Activated B cell treated with CpG ODN at 0.5 μM for 24 hours (primary cell): Measurements from ENCODE around the gene FAM98C. TPM values are rescaled to one million over a fixed set of nuclear protein-coding genes. Genes with fewer than 3 reads are reported as not detected.
"Not testable (repeated sequence)": the region's sequence is repeated elsewhere in the genome, so short reads cannot be mapped to it uniquely, and the experiment has no call there.

Source experiments
- ATAC-seq: fragments of 200-7000 bp; cut with Tn5 transposase; one replicate; pipeline ENCODE4 v1.10.0; 2021; ENCODE audit warnings: low read depth, mild to moderate bottlenecking, moderate library complexity
- CTCF ChIA-PET: fragments of 350-600 bp; sonication (Branson Sonifier 250); formaldehyde crosslinking; loops from one replicate; lab custom pipeline; 2021; ENCODE audit warnings: antibody characterized with exemption; lab: Charles Lee
- POLR2A ChIA-PET: fragments of 350-600 bp; sonication (Branson Sonifier 250); formaldehyde crosslinking; loops from one replicate; lab custom pipeline; 2021; ENCODE audit warnings: antibody characterized with exemption; lab: Charles Lee
- DNase-seq: peaks from one replicate; pipeline ENCODE4 v3.0.0; 2022
- H3K27ac Mint-ChIP-seq: one replicate; pipeline ENCODE4 v1.8.0; 2020; ENCODE audit warnings: mixed read lengths
- H3K27me3 Mint-ChIP-seq: one replicate; pipeline ENCODE4 v1.8.0; 2021; ENCODE audit warnings: mixed read lengths
- H3K36me3 Mint-ChIP-seq: one replicate; pipeline ENCODE4 v1.8.0; 2021; ENCODE audit warnings: low read depth, mixed read lengths
- H3K4me1 Mint-ChIP-seq: one replicate; pipeline ENCODE4 v1.8.0; 2021; ENCODE audit warnings: mixed read lengths
- H3K4me3 Mint-ChIP-seq: one replicate; pipeline ENCODE4 v1.8.0; 2020; ENCODE audit warnings: mild to moderate bottlenecking, mixed read lengths
- H3K9me3 Mint-ChIP-seq: one replicate; pipeline ENCODE4 v1.8.0; 2020; ENCODE audit warnings: mixed read lengths
- intact Hi-C: fragments of 100-400 bp; cut with micrococcal nuclease; formaldehyde crosslinking; loops from one replicate; pipeline ENCODE4 v1.15.1; 2024
- total RNA-seq: library from RNA; stranded (reverse); gene quantifications from 2 replicates; pipeline ENCODE4 v1.2.3, GENCODE V29; 2022
- TF ChIP-seq, protein P1 (sequence below): fragments of 200-600 bp; IDR thresholded peaks from one replicate; pipeline ENCODE4 v1.8.0; 2022; ENCODE audit warnings: antibody characterized with exemption, mild to moderate bottlenecking

FAM98C gene
- total RNA-seq, 1 donor from 2014 or later: 40.0 TPM

DNA sequence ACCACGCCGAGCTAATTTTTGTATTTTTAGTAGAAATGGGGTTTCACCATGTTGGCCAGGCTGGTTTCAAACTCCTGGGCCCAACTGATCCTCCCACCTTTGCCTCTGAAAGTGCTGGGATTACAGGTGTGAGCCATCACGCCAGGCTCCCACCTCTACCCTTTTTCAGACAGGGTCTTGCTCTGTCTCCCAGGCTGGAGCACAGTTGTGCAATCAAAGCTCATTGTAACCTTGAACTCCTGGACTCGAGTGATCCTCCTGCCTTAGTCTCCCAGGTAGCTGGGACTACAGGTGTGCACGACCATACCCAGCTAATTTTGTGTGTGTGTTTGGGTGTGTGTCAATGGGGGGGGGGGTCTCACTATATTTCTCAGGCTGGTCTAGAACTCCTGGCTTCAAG, 21.4 kb downstream of the FAM98C start:
- TF ChIP-seq, protein P1, sequence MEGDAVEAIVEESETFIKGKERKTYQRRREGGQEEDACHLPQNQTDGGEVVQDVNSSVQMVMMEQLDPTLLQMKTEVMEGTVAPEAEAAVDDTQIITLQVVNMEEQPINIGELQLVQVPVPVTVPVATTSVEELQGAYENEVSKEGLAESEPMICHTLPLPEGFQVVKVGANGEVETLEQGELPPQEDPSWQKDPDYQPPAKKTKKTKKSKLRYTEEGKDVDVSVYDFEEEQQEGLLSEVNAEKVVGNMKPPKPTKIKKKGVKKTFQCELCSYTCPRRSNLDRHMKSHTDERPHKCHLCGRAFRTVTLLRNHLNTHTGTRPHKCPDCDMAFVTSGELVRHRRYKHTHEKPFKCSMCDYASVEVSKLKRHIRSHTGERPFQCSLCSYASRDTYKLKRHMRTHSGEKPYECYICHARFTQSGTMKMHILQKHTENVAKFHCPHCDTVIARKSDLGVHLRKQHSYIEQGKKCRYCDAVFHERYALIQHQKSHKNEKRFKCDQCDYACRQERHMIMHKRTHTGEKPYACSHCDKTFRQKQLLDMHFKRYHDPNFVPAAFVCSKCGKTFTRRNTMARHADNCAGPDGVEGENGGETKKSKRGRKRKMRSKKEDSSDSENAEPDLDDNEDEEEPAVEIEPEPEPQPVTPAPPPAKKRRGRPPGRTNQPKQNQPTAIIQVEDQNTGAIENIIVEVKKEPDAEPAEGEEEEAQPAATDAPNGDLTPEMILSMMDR: no peak
- POLR2A ChIA-PET: interaction anchor here (0.7 to 1.7 kb wide), 3 partner anchors 15 to 508 kb away, joined by 3 to 6 read pairs (median 4); partner anchors contain the start of gene FAM98C
- ATAC-seq: no peak

DNA sequence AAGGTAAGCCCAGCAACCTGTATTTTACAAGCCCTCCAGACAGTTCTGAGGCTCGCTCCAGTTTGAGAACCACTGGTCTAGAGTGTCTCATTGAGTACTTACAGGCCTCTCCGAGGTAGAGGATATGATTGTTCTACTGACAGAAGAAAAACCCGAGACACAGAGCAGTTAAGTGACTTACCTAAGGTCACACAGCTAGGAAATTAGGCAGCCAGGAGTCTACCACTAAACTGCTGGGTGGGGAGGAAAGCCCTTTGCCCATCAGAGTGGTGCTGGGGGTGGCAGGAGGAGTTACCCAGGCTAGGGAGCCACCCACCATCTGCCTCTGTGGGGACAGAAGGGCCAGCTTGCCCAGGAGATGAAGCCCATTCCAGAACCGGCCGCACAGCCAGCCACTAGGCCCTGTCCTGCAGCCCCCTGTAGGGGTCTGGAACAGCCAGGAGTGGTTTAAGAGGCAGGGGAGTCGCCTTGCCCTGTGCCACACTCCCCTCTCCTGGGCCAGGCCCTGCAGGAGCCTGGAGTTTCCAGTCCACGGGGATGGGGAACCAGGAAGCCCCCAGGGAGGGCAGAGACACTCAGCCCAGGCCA, 22.4 kb downstream of the FAM98C start:
- Mint-ChIP-seq H3K27ac (no peak overlapping the region), H3K4me1 (peaks cover 39% of the 10 kb centered on the region), H3K9me3 (no peaks in the 10 kb centered on the region), H3K27me3 (no peaks in the 10 kb centered on the region), H3K4me3 (peak overlapping the region; percentile 74), H3K36me3 (no peaks in the 10 kb centered on the region)
- POLR2A ChIA-PET: interaction anchor here (0.6 to 4.2 kb wide), 9 partner anchors 8 to 509 kb away, joined by 3 to 31 read pairs (median 4); partner anchors contain the start of genes ACTN4, EIF3K, FAM98C and MAP4K1
- TF ChIP-seq, protein P1: no peak
- ATAC-seq (no peak), DNase-seq (no peak)
- CTCF ChIA-PET: interaction anchor here (0.6 to 3.8 kb wide), 2 partner anchors 21 to 190 kb away, joined by 3 to 29 read pairs; partner anchors contain the start of gene FAM98C
- intact Hi-C loops: loop anchor here (5.0 kb wide), 1 partner anchor 67 kb away; no protein-coding TSS in a partner anchor

More for the DNA sequence above, 21.4 kb downstream of the FAM98C start:
- intact Hi-C loops: no loop called here
- CTCF ChIA-PET: interaction anchor here (3.8 kb wide), 1 partner anchor 20 kb away, joined by 29 read pairs; the partner anchor contains the start of gene FAM98C
- H3K9me3 Mint-ChIP-seq: no peaks in the 10 kb centered on the region
- no peaks in the 10 kb centered on the region for H3K27me3 Mint-ChIP-seq
- H3K27ac Mint-ChIP-seq: no peak overlapping the region
- H3K4me3 Mint-ChIP-seq: no peak overlapping the region
- peaks cover 34% of the 10 kb centered on the region for H3K4me1 Mint-ChIP-seq
- no peak for DNase-seq
- no peaks in the 10 kb centered on the region for H3K36me3 Mint-ChIP-seq

DNA sequence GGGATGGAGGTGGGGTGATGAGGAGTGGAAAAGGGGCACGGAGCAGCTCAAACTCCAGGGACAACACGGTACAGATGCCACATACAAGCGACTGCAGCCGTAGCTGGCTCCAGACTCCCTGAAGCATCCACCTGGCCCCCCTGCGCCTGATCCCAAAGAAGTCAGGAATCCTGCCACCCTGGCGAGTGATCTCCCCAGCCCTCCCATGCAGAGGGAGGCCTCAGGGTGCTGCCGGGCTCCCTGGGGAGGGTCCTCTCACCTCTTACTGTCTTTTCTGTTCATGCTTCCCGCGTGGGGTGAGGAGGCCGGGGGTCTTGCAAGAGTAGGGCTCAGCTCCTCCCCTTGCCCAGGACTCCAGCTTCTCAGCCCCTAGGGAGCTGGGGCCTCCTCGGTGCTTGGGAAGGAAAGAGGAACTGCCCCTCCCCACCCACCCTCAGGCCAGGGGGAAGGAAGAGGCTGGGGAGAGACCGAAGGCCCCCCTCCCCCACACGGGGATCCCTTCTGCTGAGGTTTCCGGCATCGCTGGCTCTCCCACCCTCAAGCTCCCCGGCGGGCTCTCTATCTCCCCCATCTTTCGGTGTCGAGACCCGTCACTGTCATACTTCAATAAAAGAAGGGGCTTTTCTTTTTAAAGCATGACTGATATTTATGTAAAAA, 23.0 kb downstream of the FAM98C start, which contains the start of gene RASGRP4:
RASGRP4 (minus strand) TSS at position 410 of the 657 bp plus-strand sequence; CDS start at position 282, 128 bp downstream.
- CTCF ChIA-PET: interaction anchor here (0.6 to 3.8 kb wide), 3 partner anchors 22 to 189 kb away, joined by 3 to 29 read pairs (median 3); partner anchors contain the start of gene FAM98C
- Mint-ChIP-seq H3K4me1 (peaks cover 39% of the 10 kb centered on the region), H3K9me3 (no peaks in the 10 kb centered on the region), H3K27ac (peak within 1 kb of the TSS; percentile 94), H3K27me3 (no peaks in the 10 kb centered on the region), H3K36me3 (no peaks in the 10 kb centered on the region), H3K4me3 (peak within 1 kb of the TSS; percentile 74)
- intact Hi-C loops: loop anchor here (1.0 to 5.0 kb wide), 4 partner anchors 9 to 192 kb away; partner anchors contain the start of gene FAM98C
- peak; percentile 66 for DNase-seq
- POLR2A ChIA-PET: interaction anchor here (0.5 to 4.2 kb wide), 15 partner anchors 9 to 1836 kb away, joined by 3 to 31 read pairs (median 5); partner anchors contain the start of genes ACTN4, EIF3K, FAM98C and MAP4K1
- TF ChIP-seq, protein P1: no peak
- ATAC-seq: peak; percentile 76

DNA sequence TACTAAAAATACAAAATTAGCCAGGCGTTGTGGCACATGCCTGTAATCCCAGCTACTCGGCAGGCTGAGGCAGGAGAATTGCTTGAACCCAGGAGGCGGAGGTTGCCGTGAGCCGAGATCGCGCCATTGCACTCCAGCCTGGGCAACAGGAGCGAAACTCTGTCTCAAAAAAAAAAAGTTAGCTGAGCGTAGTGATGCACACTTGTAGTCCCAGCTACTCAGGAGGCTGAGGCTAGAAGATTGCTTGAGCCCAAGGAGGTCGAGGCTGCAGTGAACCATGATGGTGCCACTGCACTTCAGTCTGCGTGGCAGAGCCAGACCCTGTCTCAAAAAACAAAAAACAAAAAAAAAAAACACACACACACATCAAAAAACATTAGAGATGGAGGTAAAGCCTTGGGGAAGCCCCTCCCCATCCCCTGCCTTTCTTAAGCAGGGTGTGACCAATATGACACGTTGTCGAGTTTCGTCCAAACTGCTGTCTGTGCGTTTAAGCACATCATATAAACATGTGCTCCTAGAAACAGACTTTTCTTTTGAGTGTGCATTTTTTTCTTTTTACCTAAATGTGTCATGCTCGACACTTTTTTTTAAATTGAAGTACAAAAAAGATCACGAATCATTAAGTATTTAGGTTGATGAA, 24.3 kb downstream of the FAM98C start:
- DNase-seq, H3K36me3 Mint-ChIP-seq, H3K9me3 Mint-ChIP-seq, H3K27me3 Mint-ChIP-seq: not testable (repeated sequence)
- CTCF ChIA-PET: interaction anchor here (1.8 to 3.8 kb wide), 2 partner anchors 23 to 24 kb away, joined by 6 to 29 read pairs; partner anchors contain the start of gene FAM98C
- peak; percentile 76 for ATAC-seq
- POLR2A ChIA-PET: interaction anchor here (0.7 to 4.2 kb wide), 8 partner anchors 24 to 978 kb away, joined by 3 to 31 read pairs (median 5); partner anchors contain the start of genes EIF3K and FAM98C
- Mint-ChIP-seq H3K27ac (peak overlapping the region; percentile 94), H3K4me3 (peak overlapping the region; percentile 74), H3K4me1 (peaks cover 39% of the 10 kb centered on the region)
- intact Hi-C loops: loop anchor here (5.0 kb wide), 1 partner anchor 65 kb away; no protein-coding TSS in a partner anchor
